Muscle of leg (tissue), 11 donors: ENCODE data around the gene SUGT1. TPM values are rescaled to one million over a fixed set of nuclear protein-coding genes. Genes with fewer than 3 reads are reported as not detected.
A peak's percentile ranks its signal among the peaks of the same experiment; 100 is the strongest.

Source experiments
- DNase-seq: peaks from one replicate; pipeline ENCODE4 v3.0.0; 2013
- H3K27ac ChIP-seq: one replicate; pipeline ENCODE4 v1.5.1; 2013; ENCODE audit warnings: mild to moderate bottlenecking, low read length, control low read depth
- H3K27me3 ChIP-seq: one replicate; pipeline ENCODE4 v1.6.1; 2013; ENCODE audit warnings: low read length; ENCODE audit not compliant: control insufficient read depth, insufficient read depth
- H3K36me3 ChIP-seq: one replicate; pipeline ENCODE4 v1.6.1; 2013; ENCODE audit warnings: low read length; ENCODE audit not compliant: control insufficient read depth, insufficient read depth
- H3K4me1 ChIP-seq: one replicate; pipeline ENCODE4 v1.6.1; 2013; ENCODE audit warnings: low read length; ENCODE audit not compliant: control insufficient read depth, insufficient read depth
- H3K4me3 ChIP-seq: one replicate; pipeline ENCODE4 v1.5.1; 2013; ENCODE audit warnings: low read length, control low read depth
- H3K9me3 ChIP-seq: replicated peaks from 2 replicates; pipeline ENCODE4 v1.6.1; 2013; ENCODE audit warnings: low read depth, low read length; ENCODE audit not compliant: control insufficient read depth
- WGBS: methylation state at CpG from one replicate; pipeline ENCODE4 v1.1.5; 2013; ENCODE audit warnings: missing lambda C conversion rate; ENCODE audit not compliant: insufficient coverage; 5-methylcytosine and 5-hydroxymethylcytosine counted together
- polyA plus RNA-seq, 8 donors: library from polyadenylated mRNA; unstranded; fragments of 120-200 nt; gene quantifications; one replicate each; pipeline versions ENCODE4 v1.2.1 to v1.2.3, GENCODE V29; 2013; ENCODE audit warnings: inconsistent platforms in 1 of 8, low replicate concordance in 1 of 8; ENCODE audit not compliant: insufficient read length in 8 of 8, insufficient read depth in 1 of 8
- total RNA-seq: library from RNA; stranded (reverse); fragments of 120-200 nt; gene quantifications from one replicate; pipeline ENCODE4 v1.2.4, GENCODE V29; 2013

Gene SUGT1
- total and polyA plus RNA-seq, 9 donors: 33.6 to 42.7 (median 36.0) TPM

DNA sequence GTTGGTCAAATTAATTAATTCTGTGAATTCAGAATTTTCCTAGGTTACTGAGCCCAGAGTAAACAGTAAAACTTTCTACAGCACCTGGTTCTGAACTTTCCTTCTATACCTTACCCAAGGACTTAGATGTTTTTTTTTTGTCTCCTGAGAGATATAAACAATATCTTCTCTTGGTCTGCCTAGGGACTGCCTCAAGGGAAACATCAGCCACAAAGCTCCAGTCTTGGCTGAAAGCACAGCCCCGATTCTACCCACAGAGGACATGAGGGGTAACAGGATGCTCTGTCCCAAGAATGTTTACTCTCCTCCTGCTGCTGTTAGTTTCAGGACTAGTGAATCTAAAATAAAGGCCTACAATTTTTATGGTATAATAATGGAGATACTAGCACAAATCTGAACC, 72.7 kb downstream of the SUGT1 start:
- Histone ChIP-seq H3K4me3 (no peak overlapping the region), H3K36me3 (no peaks in the 10 kb centered on the region), H3K27me3 (no peaks in the 10 kb centered on the region), H3K27ac (no peak overlapping the region), H3K4me1 (no peaks in the 10 kb centered on the region), H3K9me3 (no peaks in the 10 kb centered on the region)
- no peak for DNase-seq
- WGBS: no CpG with 5 or more reads among the region's 1 CpG

DNA sequence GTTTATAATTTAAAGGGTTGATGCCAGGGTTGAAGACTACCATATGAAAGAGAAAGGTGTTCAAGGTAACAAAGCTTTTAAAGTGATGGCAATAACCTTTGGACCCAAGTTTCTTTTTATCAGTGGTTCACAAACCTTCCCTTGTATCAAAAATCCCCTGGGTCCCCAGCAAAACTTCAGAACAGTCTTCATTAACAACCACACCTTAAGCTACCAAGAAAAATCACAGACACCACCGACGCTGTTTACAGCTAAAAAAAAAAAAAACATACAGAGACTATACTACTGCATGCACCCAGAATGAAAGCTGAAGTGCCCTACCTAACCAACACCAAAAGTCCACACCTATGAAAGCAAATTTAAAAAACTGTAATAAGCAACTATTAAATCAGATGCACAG, 73.6 kb downstream of the SUGT1 start:
- H3K9me3 ChIP-seq: no peaks in the 10 kb centered on the region
- no peaks in the 10 kb centered on the region for H3K4me1 ChIP-seq
- no peak overlapping the region for H3K4me3 ChIP-seq
- H3K27ac ChIP-seq: no peak overlapping the region
- no peaks in the 10 kb centered on the region for H3K27me3 ChIP-seq
- DNase-seq: no peak
- 60% methylated on average over 2 of the region's 2 CpGs for WGBS
- H3K36me3 ChIP-seq: no peaks in the 10 kb centered on the region

DNA sequence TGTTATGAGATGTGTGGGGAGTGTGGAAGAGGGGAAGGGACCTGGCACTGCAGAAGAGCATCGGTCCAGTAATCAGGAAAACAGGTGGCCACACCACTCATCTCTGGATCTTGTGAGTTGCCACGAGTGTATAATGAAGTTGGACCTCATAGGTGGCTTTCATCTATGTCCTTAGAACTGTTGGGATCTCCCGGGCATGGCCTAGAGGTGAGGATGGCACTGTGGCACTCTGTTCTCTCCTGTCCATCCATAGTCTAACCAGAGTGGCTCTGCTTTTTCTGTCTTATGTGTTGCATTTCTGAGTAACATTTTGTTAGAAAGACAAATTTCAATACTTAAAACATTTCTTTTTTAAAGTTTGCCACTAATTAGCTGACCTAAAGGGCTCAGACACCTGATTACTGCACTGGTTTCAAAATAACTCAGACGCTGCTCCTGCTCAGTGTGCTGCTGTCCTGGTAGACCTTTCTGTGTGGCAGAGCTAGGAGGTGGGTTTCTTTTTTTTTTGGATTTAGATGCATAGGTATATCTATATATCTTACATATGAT, 81.5 kb downstream of the SUGT1 start:
- Histone ChIP-seq H3K27ac (no peak overlapping the region), H3K4me1 (peaks cover 4% of the 10 kb centered on the region), H3K9me3 (no peaks in the 10 kb centered on the region), H3K27me3 (peaks cover 7% of the 10 kb centered on the region), H3K36me3 (no peaks in the 10 kb centered on the region), H3K4me3 (no peak overlapping the region)
- DNase-seq: no peak
- WGBS: 100% methylated on average over 1 of the region's 4 CpGs

DNA sequence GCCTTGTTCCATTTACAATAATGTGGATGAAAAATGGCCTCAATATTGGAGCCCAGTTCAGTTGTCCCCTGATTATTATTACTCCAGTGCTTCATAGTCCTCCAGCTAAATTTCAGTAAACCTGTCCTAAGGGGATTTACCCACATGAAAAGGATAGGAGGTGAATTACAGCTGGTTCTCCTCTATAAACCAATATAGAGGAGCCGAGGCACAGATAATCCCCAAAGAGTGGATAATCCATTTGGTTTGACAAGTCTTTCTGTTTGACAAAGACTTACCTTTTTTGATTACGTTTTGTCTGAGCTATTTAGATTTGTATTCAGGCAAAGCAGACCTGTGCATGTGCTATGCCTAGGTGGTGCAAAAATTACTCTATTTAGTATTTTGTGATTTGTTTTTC, 84.3 kb downstream of the SUGT1 start:
- H3K27me3 ChIP-seq: peaks cover 27% of the 10 kb centered on the region

DNA sequence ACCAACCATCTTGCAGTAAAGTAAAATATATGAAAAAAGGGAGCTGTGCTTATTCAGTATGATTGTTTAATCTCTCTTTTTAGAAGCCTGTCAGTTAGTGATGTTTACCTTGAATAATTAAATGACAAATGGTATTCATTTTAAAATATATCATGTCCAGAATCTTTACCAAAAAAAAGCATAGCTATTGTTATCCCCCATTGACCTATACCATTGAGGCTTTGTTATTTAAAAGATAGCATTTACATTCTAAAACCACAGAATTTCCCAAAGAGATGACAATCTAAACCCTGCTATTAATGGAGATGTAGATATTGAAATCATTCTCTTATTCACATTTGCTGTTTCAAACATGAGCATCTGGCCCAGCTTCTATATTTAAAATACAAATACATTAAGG, 84.8 kb downstream of the SUGT1 start:
- Histone ChIP-seq H3K36me3 (no peaks in the 10 kb centered on the region), H3K27ac (no peak overlapping the region), H3K4me3 (no peak overlapping the region), H3K9me3 (no peaks in the 10 kb centered on the region), H3K4me1 (peaks cover 7% of the 10 kb centered on the region), H3K27me3 (peaks cover 27% of the 10 kb centered on the region)
- DNase-seq: no peak

More for the DNA sequence above, 84.3 kb downstream of the SUGT1 start:
- DNase-seq: no peak
- Histone ChIP-seq H3K36me3 (no peaks in the 10 kb centered on the region), H3K27ac (no peak overlapping the region), H3K4me1 (peaks cover 7% of the 10 kb centered on the region), H3K9me3 (no peaks in the 10 kb centered on the region), H3K4me3 (no peak overlapping the region)
- 80% methylated on average over 1 of the region's 2 CpGs for WGBS

DNA sequence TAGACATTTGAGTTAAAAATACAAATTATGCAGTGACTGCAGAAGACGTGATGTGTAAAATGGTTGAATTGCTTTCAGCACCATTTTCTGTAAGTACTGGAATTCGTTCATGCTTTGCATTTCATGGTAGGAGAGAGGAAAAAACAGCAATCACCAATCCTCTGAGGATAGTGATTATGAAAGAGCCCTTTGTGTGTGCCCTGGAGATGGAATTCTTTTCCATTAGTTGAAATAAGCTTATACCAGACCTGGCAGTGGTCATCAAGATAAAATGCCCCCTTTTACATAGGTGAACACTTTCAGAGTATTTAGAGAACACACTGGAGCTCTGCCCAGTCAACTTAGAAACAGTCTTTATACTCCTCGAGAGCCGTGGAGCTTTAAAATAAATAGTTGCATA, 85.3 kb downstream of the SUGT1 start:
- H3K9me3 ChIP-seq: no peaks in the 10 kb centered on the region
- H3K4me3 ChIP-seq: no peak overlapping the region
- H3K4me1 ChIP-seq: peaks cover 7% of the 10 kb centered on the region
- WGBS: no CpG with 5 or more reads among the region's 4 CpGs
- H3K27me3 ChIP-seq: peaks cover 27% of the 10 kb centered on the region
- DNase-seq: no peak
- H3K36me3 ChIP-seq: no peaks in the 10 kb centered on the region
- no peak overlapping the region for H3K27ac ChIP-seq

DNA sequence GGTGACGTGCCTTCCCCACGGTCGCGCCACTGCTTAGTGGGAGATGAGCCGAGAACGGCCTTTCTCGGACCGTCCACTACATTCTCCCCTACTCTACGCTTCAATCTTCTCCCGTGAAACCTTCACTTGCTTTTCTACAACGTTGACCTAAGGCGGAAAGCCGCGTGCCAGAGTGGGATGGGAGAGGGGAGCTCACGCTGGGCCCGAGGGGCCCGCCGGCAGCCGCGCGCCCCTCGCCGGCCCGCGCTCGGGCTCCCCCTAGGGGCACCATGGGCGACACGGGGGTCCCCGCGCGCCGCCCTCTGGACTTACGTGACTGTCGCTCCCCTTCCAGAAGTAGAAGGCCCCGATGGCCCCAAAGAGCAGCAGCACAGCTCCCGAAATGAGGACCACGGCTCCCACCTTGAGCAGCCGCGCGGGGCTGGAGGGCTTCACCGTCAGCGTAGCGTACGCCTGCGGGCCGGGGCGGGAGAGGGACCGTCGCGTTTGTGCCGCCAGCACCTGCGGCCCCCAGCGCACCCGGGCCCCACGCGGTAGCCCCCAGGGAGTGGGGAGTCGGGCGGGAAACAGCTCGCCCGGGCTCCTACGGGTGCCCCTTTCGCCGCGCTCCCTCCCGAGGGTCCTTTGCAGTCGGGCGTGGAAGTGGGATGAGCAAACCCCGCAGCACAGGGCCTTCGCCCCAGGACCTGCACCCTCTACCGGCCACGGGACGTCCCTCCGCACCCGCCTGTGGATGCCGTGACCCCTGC, 86.3 kb downstream of the SUGT1 start:
- Histone ChIP-seq H3K27me3 (peaks cover 27% of the 10 kb centered on the region), H3K4me3 (peak overlapping the region; percentile 34), H3K27ac (no peak overlapping the region), H3K36me3 (no peaks in the 10 kb centered on the region), H3K9me3 (no peaks in the 10 kb centered on the region), H3K4me1 (peaks cover 7% of the 10 kb centered on the region)
- 3% methylated on average over 70 of the region's 75 CpGs for WGBS
- DNase-seq: peak; percentile 43

DNA sequence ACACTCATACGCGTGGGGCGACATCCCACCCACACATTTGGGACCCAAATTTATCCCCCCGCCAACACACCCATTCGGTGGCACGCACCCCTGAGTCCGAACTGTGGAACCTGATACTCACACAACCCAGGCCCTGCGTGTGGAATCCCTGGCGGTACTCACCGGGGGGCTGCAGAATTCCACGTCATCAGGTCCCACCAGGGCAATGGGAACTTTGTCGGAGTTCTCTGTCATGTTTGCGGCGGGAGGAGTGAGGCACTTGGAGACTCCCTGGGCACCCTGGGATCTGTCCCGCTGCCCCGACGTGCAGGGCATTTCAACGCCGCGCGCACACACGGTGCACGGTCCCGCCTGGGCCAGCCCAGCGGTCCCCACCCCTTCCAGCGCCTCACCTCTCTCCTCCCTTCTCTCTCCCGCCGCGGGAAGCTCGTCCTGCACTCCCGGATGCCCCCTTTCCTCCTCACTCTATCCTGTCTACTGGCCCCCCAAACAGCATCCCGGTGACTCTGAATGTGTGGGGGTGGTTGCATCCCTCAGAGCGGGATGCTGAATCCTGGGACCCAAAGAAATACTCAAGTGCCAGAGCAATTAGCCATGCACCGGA, 86.9 kb downstream of the SUGT1 start, which contains the start of gene CNMD:
Gene CNMD, minus strand, starts transcription at position 353 of the 604 bp plus-strand sequence. Its CDS starts 119 bp downstream, at position 234.
- Histone ChIP-seq H3K36me3 (no peaks in the 10 kb centered on the region), H3K9me3 (no peaks in the 10 kb centered on the region), H3K4me1 (peaks cover 7% of the 10 kb centered on the region), H3K4me3 (peak within 1 kb of the TSS; percentile 34), H3K27ac (no peak within 1 kb of the TSS), H3K27me3 (peaks cover 27% of the 10 kb centered on the region)
- 1% methylated on average over 26 of the region's 34 CpGs for WGBS
- no peak for DNase-seq

DNA sequence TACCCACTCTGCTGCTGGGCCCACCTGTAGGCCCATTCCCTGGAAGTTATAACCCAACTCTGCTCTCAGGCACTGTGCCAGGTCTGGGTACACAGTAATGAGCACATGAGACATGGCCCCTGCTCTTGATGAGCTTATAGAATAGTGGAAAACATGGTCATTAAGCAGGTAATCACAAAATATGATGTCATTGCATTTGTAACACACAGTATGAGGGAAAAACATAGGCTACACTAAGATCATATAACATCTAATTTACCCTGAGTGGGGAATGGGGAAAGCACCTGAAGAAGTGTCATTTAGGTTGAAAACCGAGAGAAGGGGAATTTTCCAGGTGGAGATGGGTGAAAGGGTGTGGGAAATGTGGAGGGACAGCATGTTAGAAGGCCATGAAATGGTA, 90.9 kb downstream of the SUGT1 start:
- whole genome bisulfite sequencing: 88% methylated on average over 1 of the region's 1 CpG
- H3K4me3 ChIP-seq: no peak overlapping the region
- H3K27me3 ChIP-seq: peaks cover 25% of the 10 kb centered on the region
- H3K27ac ChIP-seq: no peak overlapping the region
- no peaks in the 10 kb centered on the region for H3K9me3 ChIP-seq
- DNase-seq: no peak
- peaks cover 6% of the 10 kb centered on the region for H3K4me1 ChIP-seq
- no peaks in the 10 kb centered on the region for H3K36me3 ChIP-seq

DNA sequence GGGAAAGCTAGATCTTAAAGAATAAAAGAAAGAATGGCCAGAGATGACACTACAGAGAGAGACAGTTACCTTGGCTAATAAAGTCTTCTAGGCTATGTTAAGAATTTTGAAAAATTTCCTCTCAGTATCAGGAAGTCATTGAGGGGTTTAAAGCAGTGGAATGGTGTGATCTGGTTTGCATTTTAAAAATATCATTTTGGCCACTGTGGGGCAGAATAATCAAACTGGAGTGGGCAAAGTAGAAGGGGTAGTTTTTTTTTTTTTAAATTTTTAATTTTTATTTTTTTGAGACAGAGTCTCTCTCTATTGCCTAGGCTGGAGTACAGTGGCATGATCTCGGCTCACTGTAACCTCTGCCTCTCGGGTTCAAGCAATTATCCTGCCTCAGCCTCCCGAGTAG, 91.4 kb downstream of the SUGT1 start:
- no peak for DNase-seq
- Histone ChIP-seq H3K36me3 (no peaks in the 10 kb centered on the region), H3K4me3 (no peak overlapping the region), H3K9me3 (no peaks in the 10 kb centered on the region), H3K27ac (no peak overlapping the region), H3K27me3 (peaks cover 21% of the 10 kb centered on the region), H3K4me1 (peaks cover 5% of the 10 kb centered on the region)
- 90% methylated on average over 2 of the region's 3 CpGs for WGBS
